CMK (cell line): ENCODE measurements around the gene PCDHA12.
"Not testable (repeated sequence)": the region's sequence is repeated elsewhere in the genome, so short reads cannot be mapped to it uniquely, and the experiment has no call there.

ENCODE experiments used
- DNase-seq: peaks from one replicate; pipeline ENCODE4 v3.0.0-alpha.2; 2010; ENCODE audit warnings: low read depth

PCDHA12 gene

GRCh38 chr5:140862441-140863295, 12.4 kb upstream of the PCDHA12 start:
- DNase-seq = no peak

GRCh38 chr5:140868721-140869554, 6.2 kb upstream of the PCDHA12 start, which contains the start of gene PCDHA11:
Gene PCDHA11 (plus strand): TSS chr5:140868957. CDS start chr5:140869104, 147 bp downstream.
- DNase-seq = no peak

- DNase-seq = no peak
Measured at GRCh38 chr5:140869555-140869886, 5.6 kb upstream of the PCDHA12 start.

- DNase-seq = no peak
Measured at GRCh38 chr5:140870221-140871201, 4.6 kb upstream of the PCDHA12 start.

- DNase-seq = not testable (repeated sequence)
Measured at GRCh38 chr5:140876541-140877261, 1.6 kb downstream of the PCDHA12 start.

GRCh38 chr5:140877262-140877581, 2.1 kb downstream of the PCDHA12 start:
- DNase-seq = no peak

GRCh38 chr5:140881889-140882590, 6.9 kb downstream of the PCDHA12 start, which contains the start of gene PCDHA13:
Gene PCDHA13 (plus strand): TSS chr5:140882124. CDS start chr5:140882269, 145 bp downstream.
- no peak for DNase-seq

GRCh38 chr5:140882591-140882899, 7.4 kb downstream of the PCDHA12 start:
- no peak for DNase-seq

GRCh38 chr5:140883373-140883772, 8.3 kb downstream of the PCDHA12 start:
- no peak for DNase-seq

GRCh38 chr5:140883927-140884697, 9.0 kb downstream of the PCDHA12 start:
- DNase-seq = no peak

GRCh38 chr5:140916325-140916724, 41.2 kb downstream of the PCDHA12 start:
- no peak for DNase-seq

GRCh38 chr5:140923601-140924000, 48.5 kb downstream of the PCDHA12 start:
- DNase-seq = no peak

- DNase-seq = no peak
Measured at GRCh38 chr5:140925806-140926442, 50.8 kb downstream of the PCDHA12 start, which contains the start of gene PCDHAC1. Gene PCDHAC1 (plus strand): TSS chr5:140926299. CDS start chr5:140926893, 594 bp downstream.

- DNase-seq = no peak
Measured at GRCh38 chr5:140926443-140927227, 51.5 kb downstream of the PCDHA12 start.

- DNase-seq = no peak
Measured at GRCh38 chr5:140927228-140927573, 52.1 kb downstream of the PCDHA12 start.
